IMR-90 (cell line): ENCODE measurements around the gene LRRC52. TPM values are rescaled to one million over a fixed set of nuclear protein-coding genes. Genes with fewer than 3 reads are reported as not detected.

Source experiments
- ATAC-seq: fragments of 200-7000 bp; cut with Tn5 transposase; 2 replicates; pipeline ENCODE4 v1.9.1; 2020; ENCODE audit warnings: low read depth, mild to moderate bottlenecking, moderate library complexity
- BruUV-seq: library from RNA; stranded (reverse); fragments of 400-500 nt; replicated peaks from 2 replicates; lab custom pipeline; 2021; lab: Mats Ljungman, UMichigan
- CTCF ChIA-PET: fragments of 300-600 bp; formaldehyde crosslinking; extraction: SDS; loops from one replicate; lab custom pipeline; 2021; ENCODE audit warnings: antibody characterized with exemption; lab: Yijun Ruan, JAX
- POLR2A ChIA-PET: fragments of 300-600 bp; sonication (Branson Sonifier 250); formaldehyde crosslinking; loops from one replicate; lab custom pipeline; 2022; ENCODE audit warnings: antibody characterized with exemption; ENCODE audit not compliant: unreplicated experiment; lab: Charles Lee
- DNase-seq: peaks from one replicate; pipeline ENCODE4 v3.0.0; 2013
- H2AFZ ChIP-seq: replicated peaks from 2 replicates; pipeline ENCODE3; 2013; ENCODE audit warnings: low read length, mild to moderate bottlenecking; ENCODE audit not compliant: poor library complexity
- H2AK5ac ChIP-seq: 2 replicates; pipeline ENCODE4 v1.6.1; 2013; ENCODE audit warnings: low read depth, low read length, inconsistent platforms
- H2AK9ac ChIP-seq: replicated peaks from 2 replicates; pipeline ENCODE3; 2013; ENCODE audit warnings: mild to moderate bottlenecking, low read depth, low read length, moderate library complexity; ENCODE audit not compliant: poor library complexity
- H2BK120ac ChIP-seq: 2 replicates; pipeline ENCODE4 v1.6.1; 2013; ENCODE audit warnings: low read depth, low read length, inconsistent platforms
- H2BK15ac ChIP-seq: 3 replicates; pipeline ENCODE4 v1.6.1; 2013; ENCODE audit warnings: low read depth, low read length, inconsistent platforms
- H2BK20ac ChIP-seq: 2 replicates; pipeline ENCODE4 v1.6.1; 2013; ENCODE audit warnings: low read depth, mild to moderate bottlenecking, inconsistent platforms, low read length, moderate library complexity
- H2BK5ac ChIP-seq: 2 replicates; pipeline ENCODE4 v1.6.1; 2013; ENCODE audit warnings: mild to moderate bottlenecking, low read depth, low read length, inconsistent platforms; ENCODE audit not compliant: poor library complexity, severe bottlenecking
- H3K14ac ChIP-seq: replicated peaks from 2 replicates; pipeline ENCODE4 v1.6.1; 2013; ENCODE audit warnings: low read depth, low read length, inconsistent platforms
- H3K18ac ChIP-seq: 2 replicates; pipeline ENCODE4 v1.6.1; 2013; ENCODE audit warnings: low read depth, low read length, control low read depth
- H3K23ac ChIP-seq: 2 replicates; pipeline ENCODE4 v1.6.1; 2013; ENCODE audit warnings: low read depth, low read length, inconsistent platforms
- H3K27ac ChIP-seq: 2 replicates; pipeline ENCODE4 v1.5.1; 2013; ENCODE audit warnings: mild to moderate bottlenecking, control low read depth, low read length; ENCODE audit not compliant: insufficient read depth
- H3K27me3 ChIP-seq: 2 replicates; pipeline ENCODE4 v1.6.1; 2013; ENCODE audit warnings: low read length; ENCODE audit not compliant: control insufficient read depth, insufficient read depth
- H3K36me3 ChIP-seq: 2 replicates; pipeline ENCODE4 v1.6.1; 2013; ENCODE audit warnings: low read length, mixed read lengths; ENCODE audit not compliant: control insufficient read depth, insufficient read depth
- H3K4ac ChIP-seq: 2 replicates; pipeline ENCODE4 v1.6.1; 2013; ENCODE audit warnings: low read depth, low read length, inconsistent platforms
- H3K4me1 ChIP-seq: 2 replicates; pipeline ENCODE4 v1.6.1; 2013; ENCODE audit warnings: low read length, mixed read lengths; ENCODE audit not compliant: control insufficient read depth, insufficient read depth
- H3K4me2 ChIP-seq: 2 replicates; pipeline ENCODE4 v1.6.1; 2013; ENCODE audit warnings: low read depth, mild to moderate bottlenecking, control low read depth, low read length, moderate library complexity
- H3K4me3 ChIP-seq: 2 replicates; pipeline ENCODE4 v1.5.1; 2013; ENCODE audit warnings: low read depth, mild to moderate bottlenecking, control low read depth, low read length, moderate library complexity; ENCODE audit not compliant: insufficient read depth
- H3K56ac ChIP-seq: 2 replicates; pipeline ENCODE4 v1.6.1; 2013; ENCODE audit warnings: low read length, inconsistent platforms; ENCODE audit not compliant: insufficient read depth; ENCODE audit errors: extremely low read depth
- H3K79me1 ChIP-seq, 2 experiments: 2 replicates each; pipeline ENCODE4 v1.6.1; 2013; ENCODE audit warnings: low read length in 2 of 2, inconsistent platforms in 1 of 2, low read depth in 1 of 2
- H3K9ac ChIP-seq: 2 replicates; pipeline ENCODE4 v1.6.1; 2013; ENCODE audit warnings: low read depth, low read length, control low read depth
- H3K9me1 ChIP-seq: 2 replicates; pipeline ENCODE4 v1.6.1; 2013; ENCODE audit warnings: low read length, inconsistent platforms; ENCODE audit not compliant: insufficient read depth
- H3K9me3 ChIP-seq: 2 replicates; pipeline ENCODE4 v1.6.1; 2013; ENCODE audit warnings: low read length; ENCODE audit not compliant: control insufficient read depth, insufficient read depth
- H4K20me1 ChIP-seq: 2 replicates; pipeline ENCODE4 v1.6.1; 2013; ENCODE audit warnings: low read length, inconsistent platforms; ENCODE audit not compliant: insufficient read depth
- H4K5ac ChIP-seq: 2 replicates; pipeline ENCODE4 v1.6.1; 2013; ENCODE audit warnings: mild to moderate bottlenecking, low read depth, low read length, control low read depth
- H4K8ac ChIP-seq, 2 experiments: 2 replicates each; pipeline ENCODE4 v1.6.1; 2013; ENCODE audit warnings: low read depth in 2 of 2, low read length in 2 of 2, control low read depth in 1 of 2, inconsistent platforms in 1 of 2
- H4K91ac ChIP-seq: 2 replicates; pipeline ENCODE4 v1.6.1; 2013; ENCODE audit warnings: low read depth, low read length, inconsistent platforms; ENCODE audit not compliant: insufficient read depth
- BHLHE40 ChIP-seq: fragments of 150-350 bp; IDR thresholded peaks from 2 replicates; pipeline ENCODE4 v1.6.1; 2016; ENCODE audit warnings: mild to moderate bottlenecking, low read depth, low read length
- CHD1 ChIP-seq: IDR thresholded peaks from 2 replicates; pipeline ENCODE4 v1.6.1; 2012; ENCODE audit warnings: low read depth, low read length, improper control_type of control experiment
- FOS ChIP-seq: fragments of 150-350 bp; IDR thresholded peaks from 2 replicates; pipeline ENCODE4 v1.6.1; 2016; ENCODE audit warnings: low read depth, low read length
- MAZ ChIP-seq: IDR thresholded peaks from 2 replicates; pipeline ENCODE4 v1.6.1; 2012; ENCODE audit warnings: low read depth, mild to moderate bottlenecking, low read length, improper control_type of control experiment, moderate library complexity, borderline replicate concordance
- POLR2A ChIP-seq: IDR thresholded peaks from 2 replicates; pipeline ENCODE4 v1.6.1; 2012; ENCODE audit warnings: mild to moderate bottlenecking, low read depth, low read length
- RAD21 ChIP-seq: IDR thresholded peaks from 2 replicates; pipeline ENCODE4 v1.6.1; 2012; ENCODE audit warnings: low read length, improper control_type of control experiment
- RCOR1 ChIP-seq: IDR thresholded peaks from 2 replicates; pipeline ENCODE4 v1.6.1; 2012; ENCODE audit warnings: mild to moderate bottlenecking, low read length, improper control_type of control experiment; ENCODE audit not compliant: insufficient replicate concordance
- SMC3 ChIP-seq: fragments of 150-350 bp; IDR thresholded peaks from 2 replicates; pipeline ENCODE4 v1.6.1; 2016; ENCODE audit warnings: low read depth, mild to moderate bottlenecking, antibody characterized with exemption, low read length, moderate library complexity
- WGBS, 2 experiments: methylation state at CpG; one replicate each; pipeline versions ENCODE4 v1.1.5 to v1.1.7; 2013; ENCODE audit warnings: missing lambda C conversion rate in 2 of 2; ENCODE audit not compliant: insufficient read length in 1 of 2; ENCODE audit errors: extremely low coverage in 2 of 2; 5-methylcytosine and 5-hydroxymethylcytosine counted together
- dilution Hi-C: fragments of 300-500 bp; cut with HindIII; formaldehyde crosslinking; loops from one replicate; pipeline ENCODE4 v1.14.3; 2018; ENCODE audit warnings: low sequenced_read_pairs; ENCODE audit not compliant: unreplicated experiment
- in situ Hi-C: fragments of 300-500 bp; cut with MboI; formaldehyde crosslinking; loops from 3 replicates; pipeline ENCODE4 v1.14.3; 2019; ENCODE audit warnings: low sequenced_read_pairs, inconsistent platforms, mixed read lengths
- intact Hi-C: fragments of 100-400 bp; cut with micrococcal nuclease; formaldehyde crosslinking; loops from 2 replicates; pipeline ENCODE4 v1.10.0; 2022
- polyA plus RNA-seq, 3 experiments: library from polyadenylated mRNA; depleted of rRNA; stranded (reverse); fragments of >200 nt; gene quantifications; 2 replicates each; pipeline ENCODE4 v1.2.3, GENCODE V29; 2012; ENCODE audit warnings: low replicate concordance in 1 of 3
- total RNA-seq: library from RNA; depleted of rRNA; stranded (reverse); fragments of >200 nt; gene quantifications from 2 replicates; pipeline ENCODE4 v1.2.3, GENCODE V29; 2012
- TF ChIP-seq, protein P1 (sequence below): fragments of 150-350 bp; IDR thresholded peaks from 2 replicates; pipeline ENCODE4 v1.6.1; 2016; ENCODE audit warnings: low read depth, mild to moderate bottlenecking, low read length, moderate library complexity, borderline replicate concordance

Gene LRRC52
- total and polyA plus RNA-seq, 2 of the 4 experiments (the other 2 are of a cell fraction) = not detected

DNA sequence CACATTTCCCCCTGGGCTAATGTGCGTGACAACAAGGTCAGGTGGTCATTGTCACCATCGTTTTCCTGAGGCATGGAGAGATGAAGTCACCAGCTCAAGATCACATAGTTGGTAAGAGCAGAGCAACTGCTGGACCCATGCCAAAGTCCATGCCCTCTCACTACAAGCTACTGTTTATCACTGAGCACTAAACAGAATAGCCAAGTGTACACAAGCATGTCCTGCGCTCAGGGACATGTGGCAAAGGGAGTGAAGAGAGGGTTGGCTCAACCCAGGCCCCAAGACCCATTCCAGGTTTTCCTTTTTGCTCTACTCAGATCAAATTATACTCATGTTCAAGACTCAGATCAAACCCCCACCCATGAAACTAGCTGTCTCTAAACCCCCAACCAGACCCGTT, 20.8 kb downstream of the LRRC52 start:
- ChIA-PET POLR2A (no interaction called here), CTCF (no interaction called here)
- H3K23ac ChIP-seq = no peak overlapping the region
- H3K36me3 ChIP-seq = no peaks in the 10 kb centered on the region
- H3K79me1 ChIP-seq = no peaks in the 10 kb centered on the region
- no peak overlapping the region for H3K27ac ChIP-seq
- H2BK120ac ChIP-seq = no peak overlapping the region
- no peak overlapping the region for H3K9ac ChIP-seq
- no peaks in the 10 kb centered on the region for H3K9me1 ChIP-seq
- no peak overlapping the region for H4K91ac ChIP-seq
- H2BK5ac ChIP-seq = no peak overlapping the region
- H3K4me1 ChIP-seq = no peaks in the 10 kb centered on the region
- no peak overlapping the region for H3K18ac ChIP-seq
- in situ Hi-C loops (no loop called here), dilution Hi-C loops (no loop called here), intact Hi-C loops (no loop called here)
- H3K4ac ChIP-seq = no peak overlapping the region
- H2BK20ac ChIP-seq = no peak overlapping the region
- no peak overlapping the region for H2AFZ ChIP-seq
- H3K27me3 ChIP-seq = peaks cover 3% of the 10 kb centered on the region
- H4K5ac ChIP-seq = no peak overlapping the region
- no peak overlapping the region for H4K8ac ChIP-seq
- ATAC-seq = no peak
- no peak overlapping the region for H3K4me2 ChIP-seq
- no peak overlapping the region for H3K14ac ChIP-seq
- BruUV-seq = no TSS peak
- no peaks in the 10 kb centered on the region for H3K9me3 ChIP-seq
- TF ChIP-seq RAD21 (no peak), RCOR1 (no peak), MAZ (no peak), SMC3 (no peak), FOS (no peak), BHLHE40 (no peak), CHD1 (no peak), POLR2A (no peak)
- TF ChIP-seq, protein P1, sequence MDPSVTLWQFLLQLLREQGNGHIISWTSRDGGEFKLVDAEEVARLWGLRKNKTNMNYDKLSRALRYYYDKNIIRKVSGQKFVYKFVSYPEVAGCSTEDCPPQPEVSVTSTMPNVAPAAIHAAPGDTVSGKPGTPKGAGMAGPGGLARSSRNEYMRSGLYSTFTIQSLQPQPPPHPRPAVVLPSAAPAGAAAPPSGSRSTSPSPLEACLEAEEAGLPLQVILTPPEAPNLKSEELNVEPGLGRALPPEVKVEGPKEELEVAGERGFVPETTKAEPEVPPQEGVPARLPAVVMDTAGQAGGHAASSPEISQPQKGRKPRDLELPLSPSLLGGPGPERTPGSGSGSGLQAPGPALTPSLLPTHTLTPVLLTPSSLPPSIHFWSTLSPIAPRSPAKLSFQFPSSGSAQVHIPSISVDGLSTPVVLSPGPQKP = no peak
- H3K4me3 ChIP-seq = no peak overlapping the region
- no peaks in the 10 kb centered on the region for H4K20me1 ChIP-seq
- no peak overlapping the region for H3K56ac ChIP-seq
- no peak overlapping the region for H2BK15ac ChIP-seq
- DNase-seq = no peak
- WGBS, 2 experiments = 20% methylated on average over 1 of the region's 4 CpGs; no CpG with 5 or more reads in 1 of the 2 experiments
- H2AK9ac ChIP-seq = no peak overlapping the region
- H2AK5ac ChIP-seq = no peak overlapping the region
